Tibial artery (tissue), 4 donors: ENCODE data around the gene ARHGAP18.

Experiments used
- DNase-seq, 2 donors: peaks; one replicate each; pipeline ENCODE4 v3.0.0-alpha.2; 2019
- H3K27ac ChIP-seq, 2 donors: fragments of 200-600 bp; sonication (generic) in 1 of 2; 1 replicate in 1 of 2; 2 replicates in 1 of 2; pipeline ENCODE4 v1.5.1; 2018 to 2019; ENCODE audit warnings: mild to moderate bottlenecking in 1 of 2
- H3K27me3 ChIP-seq, 2 donors: fragments of 200-600 bp; sonication (generic) in 1 of 2; one replicate each; pipeline versions ENCODE4 v1.5.1 to v1.6.0; 2016 to 2019
- H3K36me3 ChIP-seq, 3 donors: fragments of 200-600 bp; sonication (generic) in 2 of 3; one replicate each; pipeline ENCODE4 v1.5.1; 2016 to 2019; ENCODE audit warnings: mild to moderate bottlenecking in 2 of 3
- H3K4me1 ChIP-seq, 4 donors: fragments of 200-600 bp; sonication (generic) in 2 of 4; 1 replicate in 3 of 4; 2 replicates in 1 of 4; pipeline ENCODE4 v1.5.1; 2016 to 2019
- H3K4me3 ChIP-seq, 2 donors: fragments of 200-600 bp; sonication (generic) in 1 of 2; 1 replicate in 1 of 2; 2 replicates in 1 of 2; pipeline ENCODE4 v1.5.1; 2018 to 2019; ENCODE audit warnings: mild to moderate bottlenecking in 2 of 2
- H3K9me3 ChIP-seq, 3 donors: fragments of 200-600 bp; sonication (generic) in 1 of 3; one replicate each; pipeline ENCODE4 v1.5.1; 2016 to 2019
- CTCF ChIP-seq, 2 experiments: fragments of 200-600 bp in 1 of 2; fragments of 450-650 bp in 1 of 2; IDR thresholded peaks; one replicate each; pipeline ENCODE4 v1.5.1; 2017 to 2019; ENCODE audit warnings: antibody characterized with exemption in 2 of 2, mild to moderate bottlenecking in 1 of 2, moderate library complexity in 1 of 2
- intact Hi-C: fragments of 100-400 bp; cut with DNase I; formaldehyde crosslinking; loops from one replicate; pipeline ENCODE4 v1.15.0; 2023; ENCODE audit warnings: low total_unique reads

ARHGAP18 gene

GRCh38 chr6:129621252-129621651 is 88.7 kb downstream of the ARHGAP18 start:
- intact Hi-C loops: no loop called here
- Histone ChIP-seq H3K9me3 (no peaks in the 10 kb centered on the region), H3K4me3 (no peak overlapping the region), H3K27me3 (no peaks in the 10 kb centered on the region), H3K4me1 (no peaks in the 10 kb centered on the region), H3K27ac (no peak overlapping the region), H3K36me3 (no peaks in the 10 kb centered on the region)
- peak; percentile 7 to 10 for TF ChIP-seq CTCF (IDR thresholded peaks at IDR 0.05)
- DNase-seq: no peak

GRCh38 chr6:129620234-129620610 is 89.8 kb downstream of the ARHGAP18 start:
- TF ChIP-seq CTCF (IDR thresholded peaks at IDR 0.05): no peak

GRCh38 chr6:129619579-129620233 is 90.3 kb downstream of the ARHGAP18 start:
- Histone ChIP-seq H3K27ac (no peak overlapping the region), H3K4me1 (no peaks in the 10 kb centered on the region), H3K4me3 (no peak overlapping the region), H3K9me3 (no peaks in the 10 kb centered on the region), H3K27me3 (no peaks in the 10 kb centered on the region), H3K36me3 (no peaks in the 10 kb centered on the region)
- intact Hi-C loops: no loop called here
- DNase-seq: no peak
- no peak for TF ChIP-seq CTCF (IDR thresholded peaks at IDR 0.05)

More at GRCh38 chr6:129620234-129620610, 89.8 kb downstream of the ARHGAP18 start:
- H3K27me3 ChIP-seq: no peaks in the 10 kb centered on the region
- H3K36me3 ChIP-seq: no peaks in the 10 kb centered on the region
- no peak overlapping the region for H3K4me3 ChIP-seq
- intact Hi-C loops: no loop called here
- H3K9me3 ChIP-seq: no peaks in the 10 kb centered on the region
- no peaks in the 10 kb centered on the region for H3K4me1 ChIP-seq
- no peak overlapping the region for H3K27ac ChIP-seq
- no peak for DNase-seq

DNA sequence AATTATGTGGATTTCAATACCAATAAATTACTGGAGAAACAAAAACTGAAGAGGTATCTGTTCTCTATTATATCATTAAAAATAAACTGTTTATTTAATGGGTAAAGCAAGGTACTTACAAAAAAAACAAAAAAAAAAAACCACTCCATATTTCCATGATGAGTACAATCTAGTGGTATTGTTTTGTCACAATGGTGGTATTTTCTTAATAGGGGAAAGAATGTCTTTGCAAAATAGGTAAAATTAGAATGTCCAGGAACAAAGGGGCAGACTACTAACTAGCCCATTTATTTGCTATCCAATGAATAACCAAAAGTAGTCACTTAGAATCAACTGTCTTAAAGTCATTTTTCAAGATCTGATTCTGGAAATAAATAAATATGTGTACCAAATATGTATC is 92.0 kb downstream of the ARHGAP18 start:
- no peak for DNase-seq
- H3K27me3 ChIP-seq: no peaks in the 10 kb centered on the region
- no peaks in the 10 kb centered on the region for H3K4me1 ChIP-seq
- no peaks in the 10 kb centered on the region for H3K36me3 ChIP-seq
- intact Hi-C loops: no loop called here
- H3K27ac ChIP-seq: no peak overlapping the region
- H3K4me3 ChIP-seq: no peak overlapping the region
- no peaks in the 10 kb centered on the region for H3K9me3 ChIP-seq
- TF ChIP-seq CTCF (IDR thresholded peaks at IDR 0.05): no peak

- no peaks in the 10 kb centered on the region for H3K4me1 ChIP-seq
- no peaks in the 10 kb centered on the region for H3K36me3 ChIP-seq
- DNase-seq: no peak
- H3K27ac ChIP-seq: no peak overlapping the region
- intact Hi-C loops: no loop called here
- H3K9me3 ChIP-seq: no peaks in the 10 kb centered on the region
- no peak for TF ChIP-seq CTCF (IDR thresholded peaks at IDR 0.05)
- no peak overlapping the region for H3K4me3 ChIP-seq
- no peaks in the 10 kb centered on the region for H3K27me3 ChIP-seq
Observed at GRCh38 chr6:129615496-129615895, 94.5 kb downstream of the ARHGAP18 start.

GRCh38 chr6:129615020-129615419 is 95.0 kb downstream of the ARHGAP18 start:
- TF ChIP-seq CTCF (IDR thresholded peaks at IDR 0.05): no peak
- Histone ChIP-seq H3K4me3 (no peak overlapping the region), H3K36me3 (no peaks in the 10 kb centered on the region), H3K9me3 (no peaks in the 10 kb centered on the region), H3K27me3 (no peaks in the 10 kb centered on the region), H3K4me1 (no peaks in the 10 kb centered on the region), H3K27ac (no peak overlapping the region)
- intact Hi-C loops: no loop called here
- no peak for DNase-seq
